HepG2 (cell line): ENCODE measurements around the gene PODN. TPM values are rescaled to one million over a fixed set of nuclear protein-coding genes. Genes with fewer than 3 reads are reported as not detected.
A peak's percentile ranks its signal among the peaks of the same experiment; 100 is the strongest.

Experiments
- CHD4 ChIP-seq: fragments of 200-600 bp; sonication (generic); IDR thresholded peaks from 2 replicates; pipeline ENCODE4 v1.7.0; 2017; ENCODE audit warnings: mild to moderate bottlenecking, low read length, borderline replicate concordance
- GABPA ChIP-seq, 2 experiments: IDR thresholded peaks; 2 replicates each; pipeline ENCODE4 v1.6.1; 2011 to 2016; ENCODE audit warnings: low read depth in 2 of 2, low read length in 1 of 2, missing biosample characterization in 1 of 2, missing genetic modification characterization in 1 of 2
- RORA ChIP-seq: sonication (generic); formaldehyde crosslinking; IDR thresholded peaks from 2 replicates; pipeline ENCODE4 v1.5.0; 2020; ENCODE audit warnings: mild to moderate bottlenecking, missing genetic modification reagents, moderate library complexity
- ZNF33A ChIP-seq: sonication (generic); formaldehyde crosslinking; IDR thresholded peaks from 2 replicates; pipeline ENCODE4 v1.5.1; 2020; ENCODE audit warnings: missing genetic modification reagents, mild to moderate bottlenecking, moderate library complexity, borderline replicate concordance
- ZNF354B ChIP-seq: sonication (generic); formaldehyde crosslinking; IDR thresholded peaks from 2 replicates; pipeline ENCODE4 v1.8.0; 2022; ENCODE audit warnings: mild to moderate bottlenecking, missing genetic modification reagents
- ZNF569 ChIP-seq: sonication (generic); formaldehyde crosslinking; IDR thresholded peaks from 2 replicates; pipeline ENCODE4 v1.5.0; 2020; ENCODE audit warnings: mild to moderate bottlenecking, missing genetic modification reagents, moderate library complexity, borderline replicate concordance
- ZNF768 ChIP-seq: sonication (generic); formaldehyde crosslinking; IDR thresholded peaks from 2 replicates; pipeline ENCODE4 v1.4.0; 2020; ENCODE audit warnings: missing genetic modification reagents
- ZNF775 ChIP-seq: sonication (generic); formaldehyde crosslinking; IDR thresholded peaks from 2 replicates; pipeline ENCODE4 v1.4.0; 2020; ENCODE audit warnings: missing genetic modification reagents, mild to moderate bottlenecking, moderate library complexity, borderline replicate concordance
- polyA plus RNA-seq, 8 experiments: library from polyadenylated mRNA; depleted of rRNA in 3 of 8; stranded (reverse) in 7 of 8; unstranded in 1 of 8; fragments of >200 nt; fragmentation: Illumina TruSeq in 4 of 8; extraction: Trizol in 4 of 8; gene quantifications; 2 replicates each; pipeline versions ENCODE4 v1.2.1 to v1.2.3, GENCODE V29; 2011 to 2016; ENCODE audit warnings: low read depth in 4 of 8, missing spikeins in 1 of 8, mixed read lengths in 1 of 8; ENCODE audit not compliant: insufficient read depth in 1 of 8
- total RNA-seq, 5 experiments: library from RNA; depleted of rRNA; stranded (reverse); fragments of >200 nt; fragmentation: Illumina TruSeq; extraction: Trizol; gene quantifications; 2 replicates each; pipeline ENCODE4 v1.2.3, GENCODE V29; 2016; ENCODE audit warnings: low read depth in 1 of 5
- TF ChIP-seq, protein P1 (sequence below): sonication (generic); formaldehyde crosslinking; IDR thresholded peaks from 2 replicates; pipeline ENCODE4 v1.5.0; 2020; ENCODE audit warnings: mild to moderate bottlenecking, missing genetic modification reagents, moderate library complexity
- TF ChIP-seq, protein P2 (sequence below): sonication (generic); formaldehyde crosslinking; IDR thresholded peaks from 2 replicates; pipeline ENCODE4 v1.4.0; 2020; ENCODE audit warnings: missing genetic modification reagents
- TF ChIP-seq, protein P3 (sequence below): sonication (generic); formaldehyde crosslinking; IDR thresholded peaks from 2 replicates; pipeline ENCODE4 v1.4.0; 2020; ENCODE audit warnings: mild to moderate bottlenecking, missing genetic modification reagents, borderline replicate concordance
- TF ChIP-seq, protein P4 (sequence below): sonication (generic); formaldehyde crosslinking; IDR thresholded peaks from 2 replicates; pipeline ENCODE4 v1.8.1; 2023; ENCODE audit warnings: missing genetic modification reagents, inconsistent platforms, borderline replicate concordance

Gene PODN
- total and polyA plus RNA-seq, 2 of the 13 experiments (the other 11 are each of a cell fraction or from before 2014, with no cell fraction given), result 0.13 TPM; not detected in 1

DNA sequence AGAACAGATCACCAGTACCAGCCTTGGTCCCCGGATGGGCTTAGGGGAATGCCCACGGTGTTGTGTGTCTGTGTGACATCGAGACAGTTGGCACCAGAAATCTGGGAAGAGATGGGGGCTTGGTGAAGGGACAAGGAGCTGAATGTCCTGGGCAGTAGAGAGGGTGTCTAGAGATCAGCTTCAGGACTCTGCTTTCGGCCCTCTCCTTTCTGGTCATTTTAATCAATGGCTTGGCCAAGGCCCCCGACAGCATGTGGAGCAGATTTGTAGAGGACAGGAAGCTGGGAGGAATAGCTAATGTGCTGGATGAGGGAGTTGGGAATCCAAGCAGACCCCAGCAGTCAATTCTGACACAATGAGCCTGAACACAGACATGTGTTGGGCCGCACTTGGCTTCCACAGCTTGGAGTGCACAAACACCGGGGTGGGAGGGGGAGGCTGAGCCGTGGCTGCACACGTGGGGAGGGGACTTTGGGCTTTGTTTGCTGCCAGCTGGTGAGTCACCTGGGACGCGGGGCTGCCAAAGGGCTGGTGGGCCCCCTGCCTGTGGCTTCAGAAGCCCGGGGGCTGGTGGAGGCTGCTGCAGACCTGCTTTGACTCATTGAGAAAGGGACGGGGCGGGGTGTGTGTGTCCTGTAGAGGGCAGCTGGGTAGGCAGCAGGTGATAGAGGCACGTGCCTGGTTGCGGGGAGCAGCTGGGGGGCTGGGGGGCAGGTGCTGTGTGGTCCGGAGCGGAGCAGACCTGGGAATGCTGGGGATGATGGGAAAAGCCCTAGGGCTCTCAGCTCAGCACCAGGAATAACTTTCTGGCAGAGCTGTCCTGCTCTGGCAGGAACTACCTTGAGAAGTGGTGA is 59.5 kb downstream of the PODN start (continued):
- TF ChIP-seq, protein P1, sequence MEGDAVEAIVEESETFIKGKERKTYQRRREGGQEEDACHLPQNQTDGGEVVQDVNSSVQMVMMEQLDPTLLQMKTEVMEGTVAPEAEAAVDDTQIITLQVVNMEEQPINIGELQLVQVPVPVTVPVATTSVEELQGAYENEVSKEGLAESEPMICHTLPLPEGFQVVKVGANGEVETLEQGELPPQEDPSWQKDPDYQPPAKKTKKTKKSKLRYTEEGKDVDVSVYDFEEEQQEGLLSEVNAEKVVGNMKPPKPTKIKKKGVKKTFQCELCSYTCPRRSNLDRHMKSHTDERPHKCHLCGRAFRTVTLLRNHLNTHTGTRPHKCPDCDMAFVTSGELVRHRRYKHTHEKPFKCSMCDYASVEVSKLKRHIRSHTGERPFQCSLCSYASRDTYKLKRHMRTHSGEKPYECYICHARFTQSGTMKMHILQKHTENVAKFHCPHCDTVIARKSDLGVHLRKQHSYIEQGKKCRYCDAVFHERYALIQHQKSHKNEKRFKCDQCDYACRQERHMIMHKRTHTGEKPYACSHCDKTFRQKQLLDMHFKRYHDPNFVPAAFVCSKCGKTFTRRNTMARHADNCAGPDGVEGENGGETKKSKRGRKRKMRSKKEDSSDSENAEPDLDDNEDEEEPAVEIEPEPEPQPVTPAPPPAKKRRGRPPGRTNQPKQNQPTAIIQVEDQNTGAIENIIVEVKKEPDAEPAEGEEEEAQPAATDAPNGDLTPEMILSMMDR (CRISPR knock-in tag), result peak; percentile 65
- TF ChIP-seq RORA (no peak), ZNF33A (no peak), ZNF354B (CRISPR knock-in tag) (no peak), ZNF775 (no peak), GABPA (IDR thresholded peaks at IDR 0.05; ENCODE audit: low read depth, low read length) (no peak), GABPA (CRISPR knock-in tag; IDR thresholded peaks at IDR 0.05; ENCODE audit: low read depth) (peak; percentile 55), CHD4 (no peak), ZNF768 (CRISPR knock-in tag) (no peak), ZNF569 (CRISPR knock-in tag) (no peak)
- TF ChIP-seq, protein P2, sequence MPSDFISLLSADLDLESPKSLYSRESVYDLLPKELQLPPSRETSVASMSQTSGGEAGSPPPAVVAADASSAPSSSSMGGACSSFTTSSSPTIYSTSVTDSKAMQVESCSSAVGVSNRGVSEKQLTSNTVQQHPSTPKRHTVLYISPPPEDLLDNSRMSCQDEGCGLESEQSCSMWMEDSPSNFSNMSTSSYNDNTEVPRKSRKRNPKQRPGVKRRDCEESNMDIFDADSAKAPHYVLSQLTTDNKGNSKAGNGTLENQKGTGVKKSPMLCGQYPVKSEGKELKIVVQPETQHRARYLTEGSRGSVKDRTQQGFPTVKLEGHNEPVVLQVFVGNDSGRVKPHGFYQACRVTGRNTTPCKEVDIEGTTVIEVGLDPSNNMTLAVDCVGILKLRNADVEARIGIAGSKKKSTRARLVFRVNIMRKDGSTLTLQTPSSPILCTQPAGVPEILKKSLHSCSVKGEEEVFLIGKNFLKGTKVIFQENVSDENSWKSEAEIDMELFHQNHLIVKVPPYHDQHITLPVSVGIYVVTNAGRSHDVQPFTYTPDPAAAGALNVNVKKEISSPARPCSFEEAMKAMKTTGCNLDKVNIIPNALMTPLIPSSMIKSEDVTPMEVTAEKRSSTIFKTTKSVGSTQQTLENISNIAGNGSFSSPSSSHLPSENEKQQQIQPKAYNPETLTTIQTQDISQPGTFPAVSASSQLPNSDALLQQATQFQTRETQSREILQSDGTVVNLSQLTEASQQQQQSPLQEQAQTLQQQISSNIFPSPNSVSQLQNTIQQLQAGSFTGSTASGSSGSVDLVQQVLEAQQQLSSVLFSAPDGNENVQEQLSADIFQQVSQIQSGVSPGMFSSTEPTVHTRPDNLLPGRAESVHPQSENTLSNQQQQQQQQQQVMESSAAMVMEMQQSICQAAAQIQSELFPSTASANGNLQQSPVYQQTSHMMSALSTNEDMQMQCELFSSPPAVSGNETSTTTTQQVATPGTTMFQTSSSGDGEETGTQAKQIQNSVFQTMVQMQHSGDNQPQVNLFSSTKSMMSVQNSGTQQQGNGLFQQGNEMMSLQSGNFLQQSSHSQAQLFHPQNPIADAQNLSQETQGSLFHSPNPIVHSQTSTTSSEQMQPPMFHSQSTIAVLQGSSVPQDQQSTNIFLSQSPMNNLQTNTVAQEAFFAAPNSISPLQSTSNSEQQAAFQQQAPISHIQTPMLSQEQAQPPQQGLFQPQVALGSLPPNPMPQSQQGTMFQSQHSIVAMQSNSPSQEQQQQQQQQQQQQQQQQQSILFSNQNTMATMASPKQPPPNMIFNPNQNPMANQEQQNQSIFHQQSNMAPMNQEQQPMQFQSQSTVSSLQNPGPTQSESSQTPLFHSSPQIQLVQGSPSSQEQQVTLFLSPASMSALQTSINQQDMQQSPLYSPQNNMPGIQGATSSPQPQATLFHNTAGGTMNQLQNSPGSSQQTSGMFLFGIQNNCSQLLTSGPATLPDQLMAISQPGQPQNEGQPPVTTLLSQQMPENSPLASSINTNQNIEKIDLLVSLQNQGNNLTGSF (CRISPR knock-in tag), result no peak
- TF ChIP-seq, protein P3, sequence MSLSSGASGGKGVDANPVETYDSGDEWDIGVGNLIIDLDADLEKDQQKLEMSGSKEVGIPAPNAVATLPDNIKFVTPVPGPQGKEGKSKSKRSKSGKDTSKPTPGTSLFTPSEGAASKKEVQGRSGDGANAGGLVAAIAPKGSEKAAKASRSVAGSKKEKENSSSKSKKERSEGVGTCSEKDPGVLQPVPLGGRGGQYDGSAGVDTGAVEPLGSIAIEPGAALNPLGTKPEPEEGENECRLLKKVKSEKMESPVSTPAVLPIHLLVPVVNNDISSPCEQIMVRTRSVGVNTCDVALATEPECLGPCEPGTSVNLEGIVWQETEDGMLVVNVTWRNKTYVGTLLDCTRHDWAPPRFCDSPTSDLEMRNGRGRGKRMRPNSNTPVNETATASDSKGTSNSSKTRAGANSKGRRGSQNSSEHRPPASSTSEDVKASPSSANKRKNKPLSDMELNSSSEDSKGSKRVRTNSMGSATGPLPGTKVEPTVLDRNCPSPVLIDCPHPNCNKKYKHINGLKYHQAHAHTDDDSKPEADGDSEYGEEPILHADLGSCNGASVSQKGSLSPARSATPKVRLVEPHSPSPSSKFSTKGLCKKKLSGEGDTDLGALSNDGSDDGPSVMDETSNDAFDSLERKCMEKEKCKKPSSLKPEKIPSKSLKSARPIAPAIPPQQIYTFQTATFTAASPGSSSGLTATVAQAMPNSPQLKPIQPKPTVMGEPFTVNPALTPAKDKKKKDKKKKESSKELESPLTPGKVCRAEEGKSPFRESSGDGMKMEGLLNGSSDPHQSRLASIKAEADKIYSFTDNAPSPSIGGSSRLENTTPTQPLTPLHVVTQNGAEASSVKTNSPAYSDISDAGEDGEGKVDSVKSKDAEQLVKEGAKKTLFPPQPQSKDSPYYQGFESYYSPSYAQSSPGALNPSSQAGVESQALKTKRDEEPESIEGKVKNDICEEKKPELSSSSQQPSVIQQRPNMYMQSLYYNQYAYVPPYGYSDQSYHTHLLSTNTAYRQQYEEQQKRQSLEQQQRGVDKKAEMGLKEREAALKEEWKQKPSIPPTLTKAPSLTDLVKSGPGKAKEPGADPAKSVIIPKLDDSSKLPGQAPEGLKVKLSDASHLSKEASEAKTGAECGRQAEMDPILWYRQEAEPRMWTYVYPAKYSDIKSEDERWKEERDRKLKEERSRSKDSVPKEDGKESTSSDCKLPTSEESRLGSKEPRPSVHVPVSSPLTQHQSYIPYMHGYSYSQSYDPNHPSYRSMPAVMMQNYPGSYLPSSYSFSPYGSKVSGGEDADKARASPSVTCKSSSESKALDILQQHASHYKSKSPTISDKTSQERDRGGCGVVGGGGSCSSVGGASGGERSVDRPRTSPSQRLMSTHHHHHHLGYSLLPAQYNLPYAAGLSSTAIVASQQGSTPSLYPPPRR (CRISPR knock-in tag), result peak; percentile 94
- TF ChIP-seq, protein P4, sequence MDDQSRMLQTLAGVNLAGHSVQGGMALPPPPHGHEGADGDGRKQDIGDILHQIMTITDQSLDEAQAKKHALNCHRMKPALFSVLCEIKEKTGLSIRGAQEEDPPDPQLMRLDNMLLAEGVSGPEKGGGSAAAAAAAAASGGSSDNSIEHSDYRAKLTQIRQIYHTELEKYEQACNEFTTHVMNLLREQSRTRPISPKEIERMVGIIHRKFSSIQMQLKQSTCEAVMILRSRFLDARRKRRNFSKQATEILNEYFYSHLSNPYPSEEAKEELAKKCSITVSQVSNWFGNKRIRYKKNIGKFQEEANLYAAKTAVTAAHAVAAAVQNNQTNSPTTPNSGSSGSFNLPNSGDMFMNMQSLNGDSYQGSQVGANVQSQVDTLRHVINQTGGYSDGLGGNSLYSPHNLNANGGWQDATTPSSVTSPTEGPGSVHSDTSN (CRISPR knock-in tag), result no peak
